HepG2 (cell line): Measurements from ENCODE around the gene LACTBL1. TPM values are rescaled to one million over a fixed set of nuclear protein-coding genes. Genes with fewer than 3 reads are reported as not detected.

Experiments used
- ATF7 ChIP-seq, 2 experiments: fragments of 450-650 bp in 1 of 2; sonication (generic) in 1 of 2; formaldehyde crosslinking in 1 of 2; IDR thresholded peaks; 2 replicates each; pipeline versions ENCODE4 v1.4.0 to v1.6.1; 2016 to 2020; ENCODE audit warnings: antibody characterized with exemption in 1 of 2, mild to moderate bottlenecking in 1 of 2, missing genetic modification reagents in 1 of 2
- BCLAF1 ChIP-seq: fragments of 450-650 bp; IDR thresholded peaks from 2 replicates; pipeline ENCODE4 v1.6.1; 2017; ENCODE audit warnings: mild to moderate bottlenecking
- CBX5 ChIP-seq: sonication (generic); formaldehyde crosslinking; IDR thresholded peaks from 2 replicates; pipeline ENCODE4 v1.4.0; 2020; ENCODE audit warnings: missing genetic modification reagents, borderline replicate concordance
- CTCF ChIP-seq: sonication (generic); formaldehyde crosslinking; IDR thresholded peaks from 2 replicates; pipeline ENCODE4 v1.5.0; 2020; ENCODE audit warnings: mild to moderate bottlenecking, missing genetic modification reagents, moderate library complexity
- GFI1 ChIP-seq: sonication (generic); formaldehyde crosslinking; IDR thresholded peaks from 2 replicates; pipeline ENCODE4 v1.5.0; 2020; ENCODE audit warnings: missing genetic modification reagents, mild to moderate bottlenecking, borderline replicate concordance
- HMG20A ChIP-seq: IDR thresholded peaks from 2 replicates; pipeline ENCODE4 v1.6.1; 2016; ENCODE audit warnings: borderline replicate concordance
- JUND ChIP-seq: sonication (generic); formaldehyde crosslinking; IDR thresholded peaks from 2 replicates; pipeline ENCODE4 v1.8.0; 2022; ENCODE audit warnings: mild to moderate bottlenecking, missing genetic modification reagents
- MED8 ChIP-seq: sonication (generic); formaldehyde crosslinking; IDR thresholded peaks from 2 replicates; pipeline ENCODE4 v1.8.1; 2023; ENCODE audit warnings: mild to moderate bottlenecking, missing genetic modification reagents; ENCODE audit not compliant: insufficient replicate concordance
- NR2F2 ChIP-seq: IDR thresholded peaks from 2 replicates; pipeline ENCODE4 v1.6.1; 2012; ENCODE audit warnings: low read depth, inconsistent platforms, borderline replicate concordance
- POLR2A ChIP-seq, 2 experiments: IDR thresholded peaks; 2 replicates each; pipeline ENCODE4 v1.6.1; 2011; ENCODE audit warnings: low read depth in 2 of 2, low read length in 2 of 2, mild to moderate bottlenecking in 1 of 2, moderate library complexity in 1 of 2; ENCODE audit not compliant: insufficient read depth in 1 of 2
- POLR2AphosphoS5 ChIP-seq: IDR thresholded peaks from 2 replicates; pipeline ENCODE4 v1.6.1; 2012; ENCODE audit warnings: low read depth, low read length
- RARA ChIP-seq: IDR thresholded peaks from 2 replicates; pipeline ENCODE4 v1.6.1; 2016; ENCODE audit warnings: missing genetic modification reagents, missing compliant biosample characterization
- SRSF4 ChIP-seq: fragments of 200-400 bp; formaldehyde crosslinking; IDR thresholded peaks from one replicate; pipeline ENCODE4 v1.6.1; 2018; ENCODE audit warnings: mild to moderate bottlenecking, low read depth, low read length, moderate library complexity; ENCODE audit not compliant: poor library complexity, severe bottlenecking
- UBTF ChIP-seq: sonication (generic); formaldehyde crosslinking; IDR thresholded peaks from 2 replicates; pipeline ENCODE4 v1.4.0; 2020; ENCODE audit warnings: mild to moderate bottlenecking, missing genetic modification reagents
- ZFP82 ChIP-seq: sonication (generic); formaldehyde crosslinking; IDR thresholded peaks from 2 replicates; pipeline ENCODE4 v1.5.1; 2020; ENCODE audit warnings: mild to moderate bottlenecking, missing genetic modification reagents, borderline replicate concordance
- ZNF225 ChIP-seq: sonication (generic); formaldehyde crosslinking; IDR thresholded peaks from 2 replicates; pipeline ENCODE4 v1.4.0; 2020; ENCODE audit warnings: mild to moderate bottlenecking, missing genetic modification reagents
- ZNF460 ChIP-seq: sonication (generic); formaldehyde crosslinking; IDR thresholded peaks from 2 replicates; pipeline ENCODE4 v1.5.1; 2020; ENCODE audit warnings: missing genetic modification reagents, mild to moderate bottlenecking, borderline replicate concordance
- ZNF512B ChIP-seq: sonication (generic); formaldehyde crosslinking; IDR thresholded peaks from 2 replicates; pipeline ENCODE4 v1.5.1; 2020; ENCODE audit warnings: missing genetic modification reagents, mild to moderate bottlenecking, borderline replicate concordance
- ZNF879 ChIP-seq: sonication (generic); formaldehyde crosslinking; IDR thresholded peaks from 2 replicates; pipeline ENCODE4 v1.8.1; 2023; ENCODE audit warnings: missing genetic modification reagents
- polyA plus RNA-seq, 8 experiments: library from polyadenylated mRNA; depleted of rRNA in 3 of 8; stranded (reverse) in 7 of 8; unstranded in 1 of 8; fragments of >200 nt; fragmentation: Illumina TruSeq in 4 of 8; extraction: Trizol in 4 of 8; gene quantifications; 2 replicates each; pipeline versions ENCODE4 v1.2.1 to v1.2.3, GENCODE V29; 2011 to 2016; ENCODE audit warnings: low read depth in 4 of 8, missing spikeins in 1 of 8, mixed read lengths in 1 of 8; ENCODE audit not compliant: insufficient read depth in 1 of 8
- total RNA-seq, 5 experiments: library from RNA; depleted of rRNA; stranded (reverse); fragments of >200 nt; fragmentation: Illumina TruSeq; extraction: Trizol; gene quantifications; 2 replicates each; pipeline ENCODE4 v1.2.3, GENCODE V29; 2016; ENCODE audit warnings: low read depth in 1 of 5

Gene LACTBL1
- total and polyA plus RNA-seq, 2 of the 13 experiments (the other 11 are each of a cell fraction or from before 2014, with no cell fraction given) = 0.12 to 1.3 TPM

GRCh38 chr1:23019094-23019862 lies 46.6 kb upstream of the LACTBL1 start, which contains the start of gene KDM1A (continued):
- TF ChIP-seq POLR2A (IDR thresholded peaks at IDR 0.05; ENCODE audit: insufficient read depth in 1 of 2, low read depth in 2 of 2, low read length in 2 of 2) = peak; percentile 90 to 93
- peak; percentile 93 for TF ChIP-seq CBX5 (CRISPR knock-in tag)
- TF ChIP-seq JUND = no peak
- TF ChIP-seq ZFP82 (CRISPR knock-in tag) = peak; percentile 66; the same call in 1 of the 2 replicates
- TF ChIP-seq ZNF879 (CRISPR knock-in tag) = 0 out of 2 replicates have a peak, but pooled peaks have one; percentile 21
- peak; percentile 96 for TF ChIP-seq POLR2AphosphoS5
- TF ChIP-seq MED8 (CRISPR knock-in tag) = peak; percentile 58
- TF ChIP-seq GFI1 = peak; percentile 72; the same call in 1 of the 2 replicates
- TF ChIP-seq SRSF4 = no peak
- TF ChIP-seq UBTF = peak; percentile 93
- no peak for TF ChIP-seq NR2F2
- no peak for TF ChIP-seq ATF7 (IDR thresholded peaks at IDR 0.05)
- TF ChIP-seq ATF7 (CRISPR knock-in tag; IDR thresholded peaks at IDR 0.05) = peak; percentile 42; the same call in 1 of the 2 replicates
- no peak for TF ChIP-seq BCLAF1
- peak; percentile 77 for TF ChIP-seq CTCF (CRISPR knock-in tag)
- peak; percentile 69 for TF ChIP-seq RARA (CRISPR knock-in tag)
- 0 out of 2 replicates have a peak, but pooled peaks have one; percentile 34 for TF ChIP-seq ZNF512B
- TF ChIP-seq HMG20A (CRISPR knock-in tag) = peak; percentile 71; the same call in 1 of the 2 replicates
- TF ChIP-seq ZNF460 = no peak; the same call in 1 of the 2 replicates
- TF ChIP-seq ZNF225 (CRISPR knock-in tag) = peak; percentile 62; the same call in 1 of the 2 replicates
